ENCODE data around the gene CHCHD4. TPM values are rescaled to one million over a fixed set of nuclear protein-coding genes. Genes with fewer than 3 reads are reported as not detected.

The CHCHD4 gene
- total and polyA plus RNA-seq, 4 donors: 8.8 to 14.0 (median 9.0) TPM

DNA sequence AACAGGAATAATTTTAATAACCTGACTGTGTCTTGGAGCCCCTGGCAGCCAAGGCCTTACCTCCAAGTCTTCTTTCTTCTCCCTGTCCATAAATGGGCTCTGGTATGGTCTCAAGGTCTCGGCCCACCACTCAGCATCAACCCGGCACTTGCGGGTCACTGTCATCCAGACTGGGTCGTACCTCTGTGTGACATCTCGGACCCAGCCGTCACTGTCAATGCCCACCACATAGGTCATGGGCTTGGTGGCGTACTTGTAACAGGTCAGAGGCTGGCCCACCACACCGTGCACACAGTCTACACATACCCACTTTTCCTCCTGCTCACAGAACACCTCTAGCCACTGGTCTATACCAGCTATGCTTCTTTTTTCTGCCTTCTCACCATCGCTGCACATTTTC lies 33.3 kb upstream of the CHCHD4 start:
- no peak overlapping the region for H3K9ac ChIP-seq (ENCODE audit: insufficient read depth in 1 of 2, low read length in 2 of 2)
- H3K27me3 ChIP-seq (ENCODE audit: control insufficient read depth in 3 of 3, insufficient read depth in 3 of 3, low read length in 2 of 3): no peaks in the 10 kb centered on the region
- H3K9me3 ChIP-seq (ENCODE audit: control insufficient read depth in 4 of 4, insufficient read depth in 3 of 4, low read length in 3 of 4): peaks cover 0 to 12% (median 2%) of the 10 kb centered on the region in 4 donors
- no peak overlapping the region for H3K27ac ChIP-seq (ENCODE audit: low read depth in 1 of 2, low read length in 1 of 2)
- H3K4me3 ChIP-seq: no peak overlapping the region
- H3K36me3 ChIP-seq (ENCODE audit: control insufficient read depth in 4 of 4, insufficient read depth in 4 of 4, low read length in 4 of 4): peaks cover 49 to 63% (median 56%) of the 10 kb centered on the region in 4 donors
- TF ChIP-seq, protein P1, sequence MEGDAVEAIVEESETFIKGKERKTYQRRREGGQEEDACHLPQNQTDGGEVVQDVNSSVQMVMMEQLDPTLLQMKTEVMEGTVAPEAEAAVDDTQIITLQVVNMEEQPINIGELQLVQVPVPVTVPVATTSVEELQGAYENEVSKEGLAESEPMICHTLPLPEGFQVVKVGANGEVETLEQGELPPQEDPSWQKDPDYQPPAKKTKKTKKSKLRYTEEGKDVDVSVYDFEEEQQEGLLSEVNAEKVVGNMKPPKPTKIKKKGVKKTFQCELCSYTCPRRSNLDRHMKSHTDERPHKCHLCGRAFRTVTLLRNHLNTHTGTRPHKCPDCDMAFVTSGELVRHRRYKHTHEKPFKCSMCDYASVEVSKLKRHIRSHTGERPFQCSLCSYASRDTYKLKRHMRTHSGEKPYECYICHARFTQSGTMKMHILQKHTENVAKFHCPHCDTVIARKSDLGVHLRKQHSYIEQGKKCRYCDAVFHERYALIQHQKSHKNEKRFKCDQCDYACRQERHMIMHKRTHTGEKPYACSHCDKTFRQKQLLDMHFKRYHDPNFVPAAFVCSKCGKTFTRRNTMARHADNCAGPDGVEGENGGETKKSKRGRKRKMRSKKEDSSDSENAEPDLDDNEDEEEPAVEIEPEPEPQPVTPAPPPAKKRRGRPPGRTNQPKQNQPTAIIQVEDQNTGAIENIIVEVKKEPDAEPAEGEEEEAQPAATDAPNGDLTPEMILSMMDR (IDR thresholded peaks at IDR 0.05; ENCODE audit: control extremely low read depth, extremely low read depth): no peak
- H3K4me1 ChIP-seq (ENCODE audit: control insufficient read depth in 5 of 5, insufficient read depth in 5 of 5, low read length in 5 of 5): no peaks in the 10 kb centered on the region
- WGBS, 2 donors: 93 to 99% methylated on average over 9 of the region's 9 CpGs
- no peak for DNase-seq
- no peak for ATAC-seq (ENCODE audit: insufficient read depth, low FRiP score)

DNA sequence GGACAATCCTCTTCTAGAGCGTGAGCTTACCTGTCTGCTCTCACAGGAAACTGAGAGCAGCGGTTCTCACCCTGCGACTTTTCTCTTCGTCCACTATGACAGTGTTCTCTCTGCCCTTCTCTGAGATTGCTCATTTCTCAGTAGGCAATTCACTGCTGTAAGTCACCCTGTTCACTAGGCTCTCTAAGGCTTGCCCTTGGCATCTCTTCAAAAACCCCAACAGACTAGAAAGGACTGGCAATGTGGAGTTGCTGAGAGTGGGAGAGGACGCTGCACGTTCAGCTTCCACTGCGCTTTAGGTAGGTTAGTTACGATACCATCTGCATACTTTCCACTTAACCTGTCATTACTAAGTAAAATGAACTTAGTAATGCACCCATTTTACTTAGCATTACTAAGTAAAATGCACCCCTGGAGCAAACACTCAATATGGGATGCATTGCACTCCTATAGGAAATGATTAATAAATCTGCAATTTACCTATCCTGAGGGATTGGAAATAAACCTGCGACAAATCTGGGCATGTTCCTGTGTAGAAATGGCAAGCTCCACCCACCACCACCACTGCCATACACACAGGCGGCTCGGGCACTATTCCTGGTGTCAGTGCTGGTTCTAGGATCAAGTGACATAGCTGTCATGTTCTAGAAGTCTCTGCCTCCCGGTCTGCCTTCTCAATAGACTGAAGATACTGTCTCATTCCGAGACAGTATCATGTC lies 32.3 kb upstream of the CHCHD4 start:
- Histone ChIP-seq H3K27ac (ENCODE audit: low read depth in 1 of 2, low read length in 1 of 2) (no peak overlapping the region), H3K9ac (ENCODE audit: insufficient read depth in 1 of 2, low read length in 2 of 2) (no peak overlapping the region), H3K9me3 (ENCODE audit: control insufficient read depth in 4 of 4, insufficient read depth in 3 of 4, low read length in 3 of 4) (peaks cover 0 to 6% (median under 1%) of the 10 kb centered on the region in 4 donors), H3K36me3 (ENCODE audit: control insufficient read depth in 4 of 4, insufficient read depth in 4 of 4, low read length in 4 of 4) (peaks cover 44 to 57% (median 54%) of the 10 kb centered on the region in 4 donors), H3K4me3 (no peak overlapping the region), H3K27me3 (ENCODE audit: control insufficient read depth in 3 of 3, insufficient read depth in 3 of 3, low read length in 2 of 3) (no peaks in the 10 kb centered on the region), H3K4me1 (ENCODE audit: control insufficient read depth in 5 of 5, insufficient read depth in 5 of 5, low read length in 5 of 5) (no peaks in the 10 kb centered on the region)
- WGBS, 2 donors: 96% methylated on average over 13 of the region's 13 CpGs
- no peak for DNase-seq
- ATAC-seq (ENCODE audit: insufficient read depth, low FRiP score): no peak
- TF ChIP-seq, protein P1 (IDR thresholded peaks at IDR 0.05; ENCODE audit: control extremely low read depth, extremely low read depth): no peak

DNA sequence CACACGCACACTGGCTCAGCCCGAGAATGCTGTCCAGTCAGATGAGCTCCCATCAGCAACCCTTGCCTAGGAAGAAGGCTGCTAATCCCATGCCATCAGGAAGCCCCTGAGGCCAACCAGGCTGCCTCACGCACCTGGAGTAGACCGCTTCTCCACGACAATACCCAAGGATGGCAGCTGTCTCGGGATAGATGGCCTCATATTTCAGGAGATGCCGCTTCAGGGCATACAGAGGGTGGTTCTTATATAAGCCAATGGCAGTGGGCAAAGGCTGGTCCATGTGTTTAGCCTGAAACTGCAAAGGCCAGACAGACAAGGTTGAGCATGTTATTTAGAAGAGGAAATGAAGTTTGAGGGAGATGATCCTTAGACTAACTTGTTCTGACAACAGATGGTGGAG lies 31.5 kb upstream of the CHCHD4 start:
- Histone ChIP-seq H3K4me1 (ENCODE audit: control insufficient read depth in 5 of 5, insufficient read depth in 5 of 5, low read length in 5 of 5) (no peaks in the 10 kb centered on the region), H3K9ac (ENCODE audit: insufficient read depth in 1 of 2, low read length in 2 of 2) (no peak overlapping the region), H3K27me3 (ENCODE audit: control insufficient read depth in 3 of 3, insufficient read depth in 3 of 3, low read length in 2 of 3) (no peaks in the 10 kb centered on the region), H3K27ac (ENCODE audit: low read depth in 1 of 2, low read length in 1 of 2) (no peak overlapping the region), H3K4me3 (no peak overlapping the region), H3K9me3 (ENCODE audit: control insufficient read depth in 4 of 4, insufficient read depth in 3 of 4, low read length in 3 of 4) (no peaks in the 10 kb centered on the region), H3K36me3 (ENCODE audit: control insufficient read depth in 4 of 4, insufficient read depth in 4 of 4, low read length in 4 of 4) (peaks cover 44 to 55% (median 49%) of the 10 kb centered on the region in 4 donors)
- no peak for ATAC-seq (ENCODE audit: insufficient read depth, low FRiP score)
- DNase-seq: no peak
- 97 to 98% methylated on average over 7 of the region's 7 CpGs for WGBS, 2 donors
- TF ChIP-seq, protein P1 (IDR thresholded peaks at IDR 0.05; ENCODE audit: control extremely low read depth, extremely low read depth): no peak

Measured in lung (tissue), 12 donors.